Measurements from ENCODE around the gene PLEKHM2.

DNA sequence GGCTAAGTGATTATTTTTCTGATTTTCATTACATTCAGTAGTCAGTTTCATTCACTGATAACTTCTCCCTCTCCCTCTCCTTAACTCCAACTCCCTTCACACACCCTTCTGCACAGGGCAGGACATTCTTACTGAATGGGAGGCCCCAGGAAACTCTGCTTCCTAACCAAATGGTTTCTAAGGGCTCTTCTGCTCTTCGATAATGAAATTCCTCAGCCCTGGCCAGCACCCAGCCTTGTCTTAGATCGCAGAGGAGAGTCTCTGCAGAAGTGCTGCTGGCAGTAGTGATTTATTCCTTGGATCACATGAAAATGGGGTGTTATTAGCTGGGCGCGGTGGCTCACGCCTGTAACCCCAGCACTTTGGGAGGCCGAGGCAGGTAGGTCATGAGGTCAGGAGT is 16.4 kb downstream of the PLEKHM2 start:
- TF ChIP-seq, protein P1, sequence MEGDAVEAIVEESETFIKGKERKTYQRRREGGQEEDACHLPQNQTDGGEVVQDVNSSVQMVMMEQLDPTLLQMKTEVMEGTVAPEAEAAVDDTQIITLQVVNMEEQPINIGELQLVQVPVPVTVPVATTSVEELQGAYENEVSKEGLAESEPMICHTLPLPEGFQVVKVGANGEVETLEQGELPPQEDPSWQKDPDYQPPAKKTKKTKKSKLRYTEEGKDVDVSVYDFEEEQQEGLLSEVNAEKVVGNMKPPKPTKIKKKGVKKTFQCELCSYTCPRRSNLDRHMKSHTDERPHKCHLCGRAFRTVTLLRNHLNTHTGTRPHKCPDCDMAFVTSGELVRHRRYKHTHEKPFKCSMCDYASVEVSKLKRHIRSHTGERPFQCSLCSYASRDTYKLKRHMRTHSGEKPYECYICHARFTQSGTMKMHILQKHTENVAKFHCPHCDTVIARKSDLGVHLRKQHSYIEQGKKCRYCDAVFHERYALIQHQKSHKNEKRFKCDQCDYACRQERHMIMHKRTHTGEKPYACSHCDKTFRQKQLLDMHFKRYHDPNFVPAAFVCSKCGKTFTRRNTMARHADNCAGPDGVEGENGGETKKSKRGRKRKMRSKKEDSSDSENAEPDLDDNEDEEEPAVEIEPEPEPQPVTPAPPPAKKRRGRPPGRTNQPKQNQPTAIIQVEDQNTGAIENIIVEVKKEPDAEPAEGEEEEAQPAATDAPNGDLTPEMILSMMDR (IDR thresholded peaks at IDR 0.05; ENCODE audit: low read length) = no peak
- TF ChIP-seq EZH2 (optimal IDR thresholded peaks at IDR 0.05; ENCODE audit: low read depth, low read length) = no peak

Data from MM.1S (cell line).